Sciatic nerve (tissue), 2 donors: Measurements from ENCODE around the gene PCDHA10. TPM values are rescaled to one million over a fixed set of nuclear protein-coding genes. Genes with fewer than 3 reads are reported as not detected.

ENCODE experiments used
- ATAC-seq: fragments of 200-7000 bp; cut with Tn5 transposase; one replicate; pipeline ENCODE4 v1.9.1; 2020; ENCODE audit warnings: mild to moderate bottlenecking, moderate library complexity
- DNase-seq: peaks from one replicate; pipeline ENCODE4 v3.0.0-alpha.2; 2020; ENCODE audit warnings: low spot score
- intact Hi-C: fragments of 100-400 bp; cut with DNase I; formaldehyde crosslinking; loops from one replicate; pipeline ENCODE4 v1.14.2; 2022
- total RNA-seq: library from RNA; stranded (reverse); fragmentation: NEBNext Ultra II Directional; extraction: Animal tissue kit (Norgen Biotek cat#: 25700); gene quantifications from one replicate; pipeline ENCODE4 v1.2.1, GENCODE V29; 2021
- donor health status: DM: no; HTN: no; CAD: no.
- donor health status: DM: no; HTN: no; CAD: no.

Gene PCDHA10
- total RNA-seq, 1 donor from 2014 or later: 2.9 TPM

- DNase-seq (no peak), ATAC-seq (no peak)
- intact Hi-C loops: no loop called here
Observed at GRCh38 chr5:140877262-140877581, 21.5 kb downstream of the PCDHA10 start.

GRCh38 chr5:140881889-140882590 is 26.3 kb downstream of the PCDHA10 start, which contains the start of gene PCDHA13:
Gene PCDHA13 (plus strand): TSS chr5:140882124. CDS start chr5:140882269, 145 bp downstream.
- DNase-seq (no peak), ATAC-seq (no peak)
- intact Hi-C loops: no loop called here

GRCh38 chr5:140882591-140882899 is 26.8 kb downstream of the PCDHA10 start:
- intact Hi-C loops: no loop called here
- no peak for DNase-seq
- no peak for ATAC-seq

GRCh38 chr5:140883373-140883772 is 27.7 kb downstream of the PCDHA10 start:
- ATAC-seq: no peak
- intact Hi-C loops: no loop called here
- no peak for DNase-seq

GRCh38 chr5:140883927-140884697 is 28.4 kb downstream of the PCDHA10 start:
- intact Hi-C loops: no loop called here
- DNase-seq (no peak), ATAC-seq (no peak)

GRCh38 chr5:140916325-140916724 is 60.6 kb downstream of the PCDHA10 start:
- ATAC-seq: no peak
- no peak for DNase-seq
- intact Hi-C loops: no loop called here

Other genes with a start within 250 kb of the PCDHA10 start
- 107 TPM for gene CD14, start 222.7 kb upstream of the PCDHA10 start, total RNA-seq
- gene TMCO6, start 216.4 kb upstream of the PCDHA10 start, total RNA-seq: 20.1 TPM
- gene NDUFA2, start 208.3 kb upstream of the PCDHA10 start, total RNA-seq: 39.8 TPM
- gene IK, start 208.1 kb upstream of the PCDHA10 start, total RNA-seq: 89.6 TPM
- 16.0 TPM for gene WDR55, start 191.0 kb upstream of the PCDHA10 start, total RNA-seq
- 1.4 TPM for gene DND1, start 182.3 kb upstream of the PCDHA10 start, total RNA-seq
- 43.3 TPM for gene HARS1, start 164.5 kb upstream of the PCDHA10 start, total RNA-seq
- 27.1 TPM for gene HARS2, start 164.4 kb upstream of the PCDHA10 start, total RNA-seq
- 36.9 TPM for gene ZMAT2, start 155.4 kb upstream of the PCDHA10 start, total RNA-seq
- not detected for gene PCDHA1, start 69.8 kb upstream of the PCDHA10 start, total RNA-seq
- gene PCDHA2, start 61.0 kb upstream of the PCDHA10 start, total RNA-seq: 0.13 TPM
- 0.71 TPM for gene PCDHA3, start 54.8 kb upstream of the PCDHA10 start, total RNA-seq
- gene PCDHA4, start 48.8 kb upstream of the PCDHA10 start, total RNA-seq: 0.85 TPM
- gene PCDHA5, start 34.3 kb upstream of the PCDHA10 start, total RNA-seq: 0.27 TPM
- gene PCDHA6, start 27.9 kb upstream of the PCDHA10 start, total RNA-seq: 0.76 TPM
- gene PCDHA7, start 21.6 kb upstream of the PCDHA10 start, total RNA-seq: 0.45 TPM
- gene PCDHA8, start 14.7 kb upstream of the PCDHA10 start, total RNA-seq: 0.40 TPM
- gene PCDHA9, start 7.5 kb upstream of the PCDHA10 start, total RNA-seq: 0.45 TPM
- 1.4 TPM for gene PCDHA11, start 13.1 kb downstream of the PCDHA10 start, total RNA-seq
- gene PCDHA12, start 19.4 kb downstream of the PCDHA10 start, total RNA-seq: 5.8 TPM
- gene PCDHA13, start 26.2 kb downstream of the PCDHA10 start, total RNA-seq: 0.85 TPM
- gene PCDHAC1, start 70.4 kb downstream of the PCDHA10 start, total RNA-seq: 0.71 TPM
- gene PCDHAC2, start 110.6 kb downstream of the PCDHA10 start, total RNA-seq: 2.4 TPM
- gene PCDHB1, start 195.5 kb downstream of the PCDHA10 start, total RNA-seq: 0.09 TPM
- 3.8 TPM for gene PCDHB2, start 238.7 kb downstream of the PCDHA10 start, total RNA-seq
- gene PCDHB3, start 244.6 kb downstream of the PCDHA10 start, total RNA-seq: 4.5 TPM